Thyroid gland (tissue), 4 donors: ENCODE results near the gene ARID5A. TPM values are rescaled to one million over a fixed set of nuclear protein-coding genes. Genes with fewer than 3 reads are reported as not detected.
"Not testable (repeated sequence)": the region's sequence is repeated elsewhere in the genome, so short reads cannot be mapped to it uniquely, and the experiment has no call there.

Source experiments
- DNase-seq, 2 donors: peaks; one replicate each; pipeline ENCODE4 v3.0.0-alpha.2; 2019
- H3K27ac ChIP-seq, 3 donors: fragments of 200-600 bp; sonication (generic); 1 replicate in 2 of 3; 2 replicates in 1 of 3; pipeline ENCODE4 v1.5.1; 2016 to 2019; ENCODE audit warnings: mild to moderate bottlenecking in 1 of 3, moderate library complexity in 1 of 3
- H3K27me3 ChIP-seq: fragments of 200-600 bp; sonication (generic); one replicate; pipeline ENCODE4 v1.5.1; 2019
- H3K36me3 ChIP-seq, 2 donors: fragments of 200-600 bp; sonication (generic); one replicate each; pipeline ENCODE4 v1.5.1; 2016 to 2019
- H3K4me1 ChIP-seq, 2 donors: fragments of 200-600 bp; sonication (generic); one replicate each; pipeline ENCODE4 v1.5.1; 2017 to 2019
- H3K4me3 ChIP-seq, 3 donors: fragments of 200-600 bp; sonication (generic); replicated peaks in 1 of 3; 1 replicate in 2 of 3; 2 replicates in 1 of 3; pipeline ENCODE4 v1.5.1; 2016; ENCODE audit warnings: mild to moderate bottlenecking in 1 of 3
- H3K9me3 ChIP-seq: fragments of 200-600 bp; sonication (generic); one replicate; pipeline ENCODE4 v1.5.1; 2017
- POLR2A ChIP-seq, 2 donors: fragments of 450-650 bp; IDR thresholded peaks; one replicate each; pipeline ENCODE4 v1.6.1; 2017; ENCODE audit warnings: antibody characterized with exemption in 2 of 2, mild to moderate bottlenecking in 2 of 2, moderate library complexity in 1 of 2
- WGBS, 2 donors: methylation state at CpG; one replicate each; pipeline ENCODE4 v1.1.5; 2017; 5-methylcytosine and 5-hydroxymethylcytosine counted together
- intact Hi-C: fragments of 100-400 bp; cut with DNase I; formaldehyde crosslinking; loops from one replicate; pipeline ENCODE4 v1.15.1; 2023
- total RNA-seq, 4 donors: library from RNA; depleted of rRNA; stranded (reverse); fragments of >200 nt; gene quantifications; one replicate each; pipeline ENCODE4 v1.2.3, GENCODE V29; 2016
- TF ChIP-seq, protein P1 (sequence below), 6 experiments: fragments of 200-600 bp in 3 of 6; fragments of 450-650 bp in 3 of 6; sonication (generic) in 3 of 6; IDR thresholded peaks; one replicate each; pipeline ENCODE4 v1.5.1; 2016 to 2019; ENCODE audit warnings: antibody characterized with exemption in 6 of 6, mild to moderate bottlenecking in 2 of 6, inconsistent platforms in 1 of 6, moderate library complexity in 1 of 6

ARID5A gene
- total RNA-seq, 4 donors from 2014 or later: 9.2 to 29.3 (median 20.0) TPM

DNA sequence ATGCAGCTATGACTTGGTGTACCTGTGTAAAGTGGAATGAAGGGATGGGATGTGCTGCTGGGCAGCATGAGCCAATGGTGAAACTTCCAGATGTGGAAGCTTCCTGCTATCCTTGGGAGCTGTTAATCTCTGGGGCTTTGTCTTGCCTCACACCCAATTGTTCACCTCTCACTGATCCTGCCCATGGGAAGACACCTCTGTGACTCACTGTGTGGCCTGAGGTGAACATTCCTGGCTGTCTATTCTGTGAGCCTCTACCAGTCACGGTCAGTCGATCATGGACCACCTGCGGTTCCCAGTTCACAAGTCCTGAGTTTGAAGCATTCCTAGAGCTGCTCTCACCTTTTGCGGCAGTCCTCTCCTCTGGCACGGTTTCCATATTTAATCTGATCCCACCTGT, 43.5 kb upstream of the ARID5A start:
- H3K4me3 ChIP-seq: no peak overlapping the region
- no peaks in the 10 kb centered on the region for H3K36me3 ChIP-seq
- no peaks in the 10 kb centered on the region for H3K4me1 ChIP-seq
- H3K27ac ChIP-seq: no peak overlapping the region
- no peaks in the 10 kb centered on the region for H3K9me3 ChIP-seq
- intact Hi-C loops: no loop called here
- no peak for TF ChIP-seq POLR2A (IDR thresholded peaks at IDR 0.05)
- TF ChIP-seq, protein P1, sequence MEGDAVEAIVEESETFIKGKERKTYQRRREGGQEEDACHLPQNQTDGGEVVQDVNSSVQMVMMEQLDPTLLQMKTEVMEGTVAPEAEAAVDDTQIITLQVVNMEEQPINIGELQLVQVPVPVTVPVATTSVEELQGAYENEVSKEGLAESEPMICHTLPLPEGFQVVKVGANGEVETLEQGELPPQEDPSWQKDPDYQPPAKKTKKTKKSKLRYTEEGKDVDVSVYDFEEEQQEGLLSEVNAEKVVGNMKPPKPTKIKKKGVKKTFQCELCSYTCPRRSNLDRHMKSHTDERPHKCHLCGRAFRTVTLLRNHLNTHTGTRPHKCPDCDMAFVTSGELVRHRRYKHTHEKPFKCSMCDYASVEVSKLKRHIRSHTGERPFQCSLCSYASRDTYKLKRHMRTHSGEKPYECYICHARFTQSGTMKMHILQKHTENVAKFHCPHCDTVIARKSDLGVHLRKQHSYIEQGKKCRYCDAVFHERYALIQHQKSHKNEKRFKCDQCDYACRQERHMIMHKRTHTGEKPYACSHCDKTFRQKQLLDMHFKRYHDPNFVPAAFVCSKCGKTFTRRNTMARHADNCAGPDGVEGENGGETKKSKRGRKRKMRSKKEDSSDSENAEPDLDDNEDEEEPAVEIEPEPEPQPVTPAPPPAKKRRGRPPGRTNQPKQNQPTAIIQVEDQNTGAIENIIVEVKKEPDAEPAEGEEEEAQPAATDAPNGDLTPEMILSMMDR (IDR thresholded peaks at IDR 0.05): no peak
- no peak for DNase-seq
- H3K27me3 ChIP-seq: no peaks in the 10 kb centered on the region
- WGBS, 2 donors: 41 to 58% methylated on average over 5 of the region's 5 CpGs

DNA sequence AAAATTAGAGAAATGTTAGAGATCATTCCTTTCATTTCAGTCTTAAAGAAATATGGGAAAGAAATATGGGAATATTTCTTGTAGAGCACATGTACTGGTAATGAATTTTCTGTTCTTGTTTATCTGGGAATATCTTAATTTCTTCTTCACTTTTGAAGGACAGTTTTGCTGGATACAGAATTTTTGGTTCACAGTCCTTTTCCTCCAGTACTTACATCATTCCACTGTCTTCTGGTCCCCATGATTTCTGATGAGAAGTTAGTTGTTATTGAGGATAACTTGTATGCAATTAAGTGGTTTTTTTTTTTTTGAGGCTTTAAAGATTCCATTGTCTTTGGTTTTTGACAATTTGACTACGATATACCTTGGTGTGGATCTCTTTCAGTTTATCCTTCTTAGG, 42.4 kb upstream of the ARID5A start:
- Histone ChIP-seq H3K4me3 (no peak overlapping the region), H3K9me3 (no peaks in the 10 kb centered on the region), H3K27me3 (no peaks in the 10 kb centered on the region), H3K27ac (no peak overlapping the region), H3K36me3 (no peaks in the 10 kb centered on the region), H3K4me1 (no peaks in the 10 kb centered on the region)
- intact Hi-C loops: no loop called here
- no peak for DNase-seq
- 94 to 97% methylated on average over 1 of the region's 1 CpG for WGBS, 2 donors
- TF ChIP-seq, protein P1 (IDR thresholded peaks at IDR 0.05): no peak
- no peak for TF ChIP-seq POLR2A (IDR thresholded peaks at IDR 0.05)

DNA sequence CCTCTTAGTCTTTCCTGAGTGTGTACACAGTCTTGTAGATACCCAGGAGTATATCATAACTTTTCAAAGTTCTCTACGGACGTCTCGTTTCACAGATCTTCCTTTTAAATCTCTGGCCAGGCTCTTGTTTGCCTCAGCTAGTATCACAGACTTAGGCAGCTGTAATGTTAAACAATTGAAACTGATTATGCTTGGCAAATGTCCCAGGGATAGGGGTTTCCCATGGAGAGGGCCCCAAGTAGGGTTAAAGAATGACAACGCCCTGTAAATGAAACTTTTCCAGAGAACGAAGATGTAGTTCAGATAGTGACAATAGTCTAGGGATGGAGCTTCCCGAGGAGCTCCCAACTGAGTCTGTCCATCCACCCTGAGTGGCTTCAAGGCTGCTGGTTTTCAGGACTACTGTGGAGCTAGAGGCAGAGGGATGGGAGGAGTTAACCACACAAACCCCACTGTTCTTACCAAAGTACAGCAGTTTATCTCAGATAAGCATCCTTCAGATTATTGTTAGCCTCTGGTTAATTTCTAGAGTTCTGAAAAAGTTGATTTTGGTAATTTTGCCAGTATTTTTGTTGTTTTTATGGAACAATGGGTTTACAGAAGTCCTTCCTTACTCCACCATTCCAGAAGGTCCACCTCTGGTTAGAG, 40.4 kb upstream of the ARID5A start:
- WGBS, 2 donors: 67 to 73% methylated on average over 6 of the region's 6 CpGs

DNA sequence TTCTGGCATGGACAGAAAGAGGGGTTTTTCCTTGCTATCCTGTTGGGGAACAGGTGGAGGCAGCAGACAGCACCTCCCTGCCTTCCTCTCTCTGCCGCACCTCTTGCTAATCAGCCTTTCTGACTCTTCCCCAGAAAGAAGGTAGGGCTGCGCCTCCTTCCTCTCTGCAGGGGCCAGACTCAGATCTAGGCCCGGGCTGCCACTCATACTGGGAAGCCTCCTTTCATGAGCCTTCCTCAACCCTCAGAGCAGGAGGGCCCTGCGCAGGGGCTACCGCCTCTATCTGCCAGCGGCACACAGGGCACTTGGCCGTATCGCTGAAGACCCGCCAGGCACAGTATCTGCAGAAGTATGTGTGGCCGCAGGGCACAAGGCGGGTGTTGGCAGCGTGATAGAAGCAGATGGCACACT, 38.5 kb upstream of the ARID5A start:
- Histone ChIP-seq H3K27me3 (peaks cover 7% of the 10 kb centered on the region), H3K4me1 (no peaks in the 10 kb centered on the region), H3K4me3 (no peak overlapping the region), H3K36me3 (no peaks in the 10 kb centered on the region), H3K9me3 (no peaks in the 10 kb centered on the region), H3K27ac (no peak overlapping the region)
- no peak for DNase-seq
- TF ChIP-seq, protein P1 (IDR thresholded peaks at IDR 0.05): no peak
- no peak for TF ChIP-seq POLR2A (IDR thresholded peaks at IDR 0.05)
- WGBS, 2 donors: 80 to 81% methylated on average over 12 of the region's 12 CpGs
- intact Hi-C loops: no loop called here

More for the DNA sequence above, 40.4 kb upstream of the ARID5A start:
- Histone ChIP-seq H3K4me3 (no peak overlapping the region), H3K27ac (no peak overlapping the region), H3K9me3 (no peaks in the 10 kb centered on the region), H3K36me3 (no peaks in the 10 kb centered on the region), H3K4me1 (no peaks in the 10 kb centered on the region), H3K27me3 (peaks cover 7% of the 10 kb centered on the region)
- intact Hi-C loops: no loop called here
- no peak for TF ChIP-seq POLR2A (IDR thresholded peaks at IDR 0.05)
- TF ChIP-seq, protein P1 (IDR thresholded peaks at IDR 0.05): no peak
- DNase-seq: no peak

DNA sequence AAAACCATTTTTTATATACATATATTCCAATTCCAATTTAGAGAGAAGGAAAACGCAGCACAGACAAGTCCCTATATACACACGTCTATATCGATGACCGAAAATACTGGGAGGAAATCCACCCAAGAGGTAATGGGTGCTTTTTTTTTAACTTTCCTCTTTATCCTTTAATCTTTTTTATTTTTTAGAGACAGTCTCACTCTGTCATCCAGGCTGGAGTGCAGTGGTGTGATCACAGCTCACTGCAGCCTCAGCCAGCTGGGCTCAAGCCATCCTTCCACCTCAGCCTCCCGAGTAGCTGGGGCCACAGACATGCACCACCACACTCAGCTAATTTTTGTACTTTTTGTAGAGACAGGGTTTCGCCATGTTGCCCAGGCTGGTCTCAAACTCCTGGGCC, 37.9 kb upstream of the ARID5A start:
- H3K9me3 ChIP-seq, H3K4me1 ChIP-seq, H3K27ac ChIP-seq, H3K27me3 ChIP-seq, H3K4me3 ChIP-seq, H3K36me3 ChIP-seq, DNase-seq, intact Hi-C loops: not testable (repeated sequence)
- 89 to 91% methylated on average over 6 of the region's 6 CpGs for WGBS, 2 donors
